ENCODE measurements around the gene PYCARD.
"Not testable (repeated sequence)": the region's sequence is repeated elsewhere in the genome, so short reads cannot be mapped to it uniquely, and the experiment has no call there.

The PYCARD gene

DNA sequence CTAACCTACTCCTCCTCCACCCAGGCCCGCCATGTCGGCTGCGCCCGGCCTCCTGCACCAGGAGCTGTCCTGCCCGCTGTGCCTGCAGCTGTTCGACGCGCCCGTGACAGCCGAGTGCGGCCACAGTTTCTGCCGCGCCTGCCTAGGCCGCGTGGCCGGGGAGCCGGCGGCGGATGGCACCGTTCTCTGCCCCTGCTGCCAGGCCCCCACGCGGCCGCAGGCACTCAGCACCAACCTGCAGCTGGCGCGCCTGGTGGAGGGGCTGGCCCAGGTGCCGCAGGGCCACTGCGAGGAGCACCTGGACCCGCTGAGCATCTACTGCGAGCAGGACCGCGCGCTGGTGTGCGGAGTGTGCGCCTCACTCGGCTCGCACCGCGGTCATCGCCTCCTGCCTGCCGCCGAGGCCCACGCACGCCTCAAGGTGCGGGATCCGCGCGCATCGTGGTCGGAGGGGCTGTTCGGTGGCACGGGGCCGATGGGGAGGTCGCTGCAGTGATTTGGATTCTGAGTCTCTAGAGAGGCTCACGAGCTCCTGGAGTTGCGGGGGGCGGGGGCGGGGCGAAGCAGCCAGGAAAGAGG lies 12.2 kb upstream of the PYCARD start:
- no peak for DNase-seq

DNA sequence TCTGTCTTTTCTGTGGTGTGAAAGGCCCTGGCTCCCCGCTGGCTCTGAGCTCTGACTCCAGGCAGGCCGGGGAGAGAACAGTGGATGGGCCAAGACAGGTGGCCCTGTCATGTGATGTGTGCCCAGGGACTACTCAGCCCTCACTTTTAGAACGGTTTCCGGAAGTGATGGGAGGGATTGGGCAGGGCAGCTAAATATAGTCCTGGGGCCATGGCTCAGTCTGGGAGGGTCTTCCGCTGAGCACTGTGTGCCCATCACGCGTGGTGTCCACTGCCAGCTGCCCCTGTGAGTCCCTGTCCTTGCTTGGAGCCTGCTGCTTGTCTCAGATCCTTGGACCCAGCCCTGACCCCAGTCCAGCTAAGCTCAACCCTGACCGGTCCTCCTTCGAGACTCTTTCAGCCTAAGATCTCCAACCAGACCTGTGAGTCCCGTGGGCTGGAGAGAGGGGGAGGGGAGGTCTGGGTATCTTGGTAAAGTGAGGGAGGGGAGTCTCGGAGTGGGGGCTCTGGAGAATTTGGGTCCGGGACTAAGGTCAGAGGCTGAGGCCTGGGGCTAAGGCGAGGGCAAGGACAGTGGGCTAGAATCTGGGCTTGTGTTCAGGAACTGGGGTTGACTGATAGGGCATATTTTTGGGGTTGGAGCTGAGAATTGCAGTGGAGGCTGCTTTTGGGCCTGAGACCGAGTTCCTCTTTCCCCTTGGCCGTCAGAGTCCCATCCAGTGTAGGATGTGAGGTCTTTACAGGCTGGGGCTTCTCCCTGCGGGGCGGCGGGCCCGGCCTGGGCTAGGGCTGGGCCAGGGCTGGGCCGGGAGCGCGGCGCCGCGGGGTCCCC lies 11.5 kb upstream of the PYCARD start, which contains the start of gene TRIM72:
Gene TRIM72 (plus strand): TSS at position 243 of the 831 bp plus-strand sequence. CDS start 620 bp downstream, outside the sequence.
- DNase-seq, result no peak

DNA sequence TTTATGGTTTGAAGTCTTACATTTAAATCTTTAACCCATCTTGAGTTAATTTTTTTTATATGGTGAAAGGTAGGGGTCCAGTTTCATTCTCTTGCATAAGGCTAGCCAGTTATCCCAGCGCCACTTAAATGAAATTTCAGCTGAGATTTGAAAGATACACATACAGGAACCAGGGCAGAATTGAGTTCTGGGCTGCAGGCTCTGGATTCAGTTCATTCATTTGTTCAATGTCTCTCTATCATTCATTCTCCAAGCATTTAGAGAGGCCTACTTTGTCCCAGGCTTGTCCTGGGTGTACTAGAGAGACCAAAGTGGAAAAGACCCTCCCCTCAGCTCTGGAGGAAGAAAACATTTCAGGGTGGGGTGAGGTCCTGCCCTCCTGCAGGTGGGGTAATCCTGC lies 10.8 kb upstream of the PYCARD start:
- DNase-seq, result no peak

DNA sequence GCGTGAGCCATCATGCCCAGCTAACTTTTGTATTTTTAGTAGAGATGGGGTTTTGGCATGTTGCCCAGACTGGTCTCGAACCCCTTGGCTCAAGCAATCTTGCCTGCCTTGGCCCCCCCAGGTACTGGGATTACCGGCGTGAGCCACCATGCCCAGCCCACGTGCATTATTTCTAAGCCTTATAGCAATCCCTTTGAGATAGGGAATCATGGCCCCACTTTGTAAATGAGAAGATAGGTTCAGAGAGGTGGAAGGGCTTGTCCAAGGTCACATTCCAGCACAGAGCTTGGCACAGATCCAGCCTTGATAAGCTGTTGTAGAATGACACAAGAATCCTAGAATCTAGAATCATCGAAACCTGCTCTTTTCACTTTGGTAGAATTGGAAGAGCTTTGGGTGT lies 4.2 kb upstream of the PYCARD start:
- DNase-seq, result no peak

DNA sequence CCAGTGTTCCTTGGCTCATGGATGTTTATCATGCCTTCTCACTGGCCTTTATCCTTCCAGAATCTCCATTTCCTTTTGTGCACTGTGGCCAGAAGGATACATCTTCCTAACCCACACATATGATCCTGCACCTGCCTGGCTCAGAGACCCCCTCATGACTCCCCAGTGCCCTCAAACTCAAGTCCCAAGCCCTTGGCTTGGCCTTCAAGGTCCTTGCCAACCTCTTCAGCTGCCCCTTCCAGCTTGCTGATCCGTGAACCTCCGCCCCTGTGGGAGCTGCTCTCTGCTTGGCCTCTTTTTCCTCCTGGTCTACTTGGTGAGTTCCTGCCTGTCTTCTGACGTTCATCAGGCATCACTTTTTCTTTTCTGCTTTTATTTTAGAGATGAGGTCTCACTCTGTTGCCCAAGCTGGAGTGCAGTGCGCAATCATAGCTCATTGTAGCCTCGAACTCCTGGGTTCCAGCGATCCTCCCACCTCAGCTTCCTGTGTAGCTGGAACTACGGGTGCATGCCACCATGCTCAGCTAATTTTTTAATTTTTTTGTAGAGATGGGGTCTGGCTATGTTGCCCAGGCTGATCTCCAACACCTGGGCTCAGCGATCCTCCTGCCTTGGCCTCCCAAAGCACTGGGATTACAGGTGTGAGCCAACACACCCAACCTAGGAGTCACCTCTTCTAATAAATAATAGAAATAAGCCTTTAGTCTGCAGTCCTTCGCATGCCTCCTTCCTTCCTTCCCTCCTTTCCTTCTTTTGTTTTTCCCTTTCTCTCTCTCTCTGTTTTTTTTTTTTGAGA lies 2.5 kb upstream of the PYCARD start:
- no peak for DNase-seq

DNA sequence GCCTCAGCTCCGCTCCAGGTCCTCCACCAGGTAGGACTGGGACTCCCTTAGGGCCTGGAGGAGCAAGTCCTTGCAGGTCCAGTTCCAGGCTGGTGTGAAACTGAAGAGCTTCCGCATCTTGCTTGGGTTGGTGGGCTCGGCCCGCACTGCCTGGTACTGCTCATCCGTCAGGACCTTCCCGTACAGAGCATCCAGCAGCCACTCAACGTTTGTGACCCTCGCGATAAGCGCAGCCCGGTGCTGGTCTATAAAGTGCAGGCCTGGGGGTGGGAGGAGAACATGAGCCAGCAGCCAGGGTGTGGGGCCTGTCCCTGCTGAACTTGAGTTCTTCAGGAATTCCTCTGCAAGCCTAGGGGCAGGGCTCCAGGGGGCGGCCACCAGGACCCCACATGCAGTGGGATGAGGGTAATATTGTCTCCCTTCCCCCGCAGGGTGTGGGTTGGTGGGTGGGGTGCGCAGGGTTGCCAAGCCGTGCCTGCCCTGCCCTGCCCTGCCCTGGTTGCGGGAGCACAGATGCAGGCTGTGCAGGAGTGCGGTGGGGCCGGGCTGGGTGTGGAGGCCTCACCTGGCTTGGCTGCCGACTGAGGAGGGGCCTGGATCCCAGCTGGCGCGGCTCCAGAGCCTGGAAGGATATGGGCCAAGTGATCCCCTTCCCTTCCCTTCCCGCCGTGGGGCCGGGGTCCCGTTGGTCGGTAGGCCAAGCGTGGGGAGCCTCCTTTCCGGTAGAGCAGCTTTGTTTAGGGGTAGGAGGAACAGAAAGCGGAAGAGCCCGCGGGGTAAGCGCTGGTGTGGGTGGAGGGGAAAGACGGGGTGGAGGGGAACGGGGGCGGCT lies 762 bp downstream of the PYCARD start:
- no peak for DNase-seq

DNA sequence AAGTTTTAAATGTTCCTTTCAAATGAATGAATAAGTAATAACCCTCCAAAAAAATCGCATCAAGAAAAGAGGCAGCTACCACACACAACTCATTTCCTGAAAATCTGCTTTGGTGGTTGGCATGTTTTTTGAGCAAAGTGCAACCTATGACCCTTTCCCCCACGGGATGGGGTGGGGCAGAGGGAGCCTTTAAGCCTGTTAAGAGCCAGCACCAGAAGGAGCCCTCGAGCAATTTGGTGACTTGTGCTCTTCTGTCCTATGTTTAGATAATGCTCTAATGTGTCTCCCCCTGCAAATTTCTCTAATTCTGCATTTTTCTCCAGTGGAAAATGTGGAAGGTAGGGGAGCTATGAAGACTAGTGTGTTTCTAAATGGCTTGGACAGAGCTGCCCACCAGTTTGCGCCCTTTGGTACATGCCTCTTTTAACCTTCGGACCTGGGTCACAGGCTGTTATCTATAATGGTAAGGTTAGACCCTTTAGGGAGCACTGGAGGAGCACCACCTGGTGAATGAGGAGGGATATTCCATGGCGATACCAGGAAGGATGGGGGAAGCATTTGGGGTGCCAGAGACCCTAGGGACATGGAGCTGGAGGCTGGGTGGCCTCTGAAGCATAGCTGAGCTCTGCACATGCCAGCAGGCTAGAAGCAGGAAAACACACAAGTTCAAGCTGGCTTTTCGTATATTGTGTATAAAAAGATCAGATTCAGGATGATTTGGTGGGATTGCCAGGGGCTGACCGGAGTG lies 1.6 kb downstream of the PYCARD start:
- no peak for DNase-seq

DNA sequence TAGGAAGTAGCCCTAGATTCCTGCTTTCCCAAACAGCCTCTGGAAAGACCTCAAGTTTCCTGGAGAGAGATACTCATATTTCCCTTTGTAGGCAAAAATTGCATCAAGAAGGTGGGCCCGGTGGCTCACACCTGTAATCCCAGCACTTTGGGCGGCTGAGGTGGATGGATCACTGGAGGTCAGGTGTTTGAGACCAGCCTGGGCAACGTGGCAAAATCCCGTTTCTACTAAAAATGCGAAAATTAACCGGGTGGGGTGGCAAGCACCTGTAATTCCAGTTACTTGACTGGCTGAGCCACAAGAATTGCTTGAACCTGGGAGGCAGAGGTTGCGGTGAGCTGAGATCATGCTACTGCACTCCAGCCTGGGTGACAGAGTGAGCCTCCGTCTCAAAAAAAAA lies 2.4 kb downstream of the PYCARD start:
- not testable (repeated sequence) for DNase-seq

DNA sequence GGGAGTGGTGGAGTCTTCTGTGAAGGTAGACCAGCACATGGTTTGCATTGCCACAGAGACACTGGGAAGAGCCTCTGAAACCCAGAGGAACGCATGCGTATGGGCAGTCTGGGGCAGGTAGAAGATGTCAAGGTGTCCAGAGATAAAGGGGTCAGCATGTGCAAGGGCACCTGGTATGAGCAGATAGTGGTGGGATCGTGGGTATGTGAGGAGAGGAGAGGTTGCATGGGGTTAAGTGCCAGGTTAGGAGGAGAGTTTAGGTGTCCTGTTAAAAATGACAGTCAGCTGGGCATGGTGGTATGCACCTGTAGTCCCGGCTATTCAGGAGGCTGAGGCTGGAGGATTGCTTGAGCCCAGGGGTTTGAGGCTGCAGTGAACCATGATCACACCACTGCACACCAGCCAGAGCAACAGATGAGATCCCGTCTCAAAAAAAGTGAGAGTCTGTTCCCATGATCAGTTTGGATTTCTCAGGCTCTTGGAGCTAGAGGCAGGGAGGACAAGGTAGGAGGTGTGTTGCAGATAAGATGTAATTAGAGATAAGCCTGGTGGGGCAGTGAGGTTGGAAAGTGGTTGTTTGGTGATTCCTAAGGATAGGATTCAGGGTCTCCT lies 3.0 kb downstream of the PYCARD start:
- DNase-seq, result no peak

DNA sequence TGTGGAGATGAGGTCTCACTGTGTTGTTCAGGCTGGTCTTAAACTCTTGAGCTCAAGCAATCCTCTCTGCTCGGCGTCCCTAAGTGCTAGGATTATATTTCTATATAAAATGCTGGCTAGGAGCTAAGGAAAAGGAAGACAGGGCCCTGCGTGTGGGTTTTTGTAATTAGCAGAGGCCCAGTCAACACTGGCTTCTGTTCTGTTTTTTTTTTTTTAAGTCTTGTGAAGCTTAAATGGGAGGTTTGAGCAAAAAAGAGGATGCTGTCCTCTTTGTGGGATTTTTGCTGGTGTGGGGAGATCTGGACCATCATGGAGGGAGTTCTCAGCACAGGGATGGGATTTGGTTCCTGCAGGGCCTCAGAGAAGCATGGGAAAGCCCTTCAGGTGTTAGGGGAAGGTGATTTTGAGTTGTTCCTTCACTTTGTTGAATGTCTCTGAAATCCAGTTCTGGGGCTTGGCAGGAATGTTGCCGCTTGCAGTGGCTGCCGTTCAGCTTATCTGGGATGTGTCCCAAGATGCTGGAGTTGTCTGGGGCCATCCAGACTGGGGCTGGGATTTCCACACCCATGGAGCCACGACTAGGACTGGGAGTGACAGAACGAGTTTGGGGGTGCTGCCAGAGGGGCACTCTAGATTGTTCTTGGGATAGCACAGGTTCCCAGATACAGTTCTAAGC lies 4.2 kb downstream of the PYCARD start:
- no peak for DNase-seq

DNA sequence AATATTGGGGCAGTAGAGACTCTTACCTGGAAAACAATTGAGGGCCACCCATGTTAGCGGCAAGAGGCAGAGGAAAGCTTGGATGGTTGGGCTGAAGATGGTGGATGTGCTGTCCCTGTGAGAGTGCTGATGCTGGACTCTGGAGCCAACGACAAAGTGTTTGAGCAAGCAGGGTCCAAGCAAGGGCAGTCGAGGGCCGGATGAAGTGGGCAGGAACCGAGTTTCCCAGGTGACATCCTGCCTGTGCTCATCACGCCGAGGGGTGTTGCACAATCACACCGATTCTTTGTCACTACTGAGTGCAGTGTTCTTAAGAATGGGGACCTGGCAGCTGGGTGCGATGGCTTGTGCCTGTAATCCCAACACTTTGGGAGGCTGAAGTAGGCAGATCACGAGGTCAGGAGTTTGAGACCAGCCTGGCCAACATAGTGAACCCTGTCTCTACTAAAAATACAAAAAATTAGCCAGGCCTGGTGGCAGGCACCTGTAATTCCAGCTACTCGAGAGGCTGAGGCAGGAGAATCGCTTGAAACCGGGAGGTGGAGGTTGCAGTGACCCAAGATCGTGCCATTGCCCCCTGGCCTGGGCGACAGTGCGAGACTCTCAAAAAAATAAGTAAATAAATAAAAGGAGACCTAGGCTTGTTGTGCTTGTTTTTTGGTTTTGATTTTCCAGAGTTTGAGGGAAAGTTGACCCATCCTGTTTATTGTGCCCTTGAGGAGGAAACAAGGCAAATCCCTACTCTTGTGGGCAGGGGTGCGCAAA lies 6.1 kb downstream of the PYCARD start:
- DNase-seq, result no peak

DNA sequence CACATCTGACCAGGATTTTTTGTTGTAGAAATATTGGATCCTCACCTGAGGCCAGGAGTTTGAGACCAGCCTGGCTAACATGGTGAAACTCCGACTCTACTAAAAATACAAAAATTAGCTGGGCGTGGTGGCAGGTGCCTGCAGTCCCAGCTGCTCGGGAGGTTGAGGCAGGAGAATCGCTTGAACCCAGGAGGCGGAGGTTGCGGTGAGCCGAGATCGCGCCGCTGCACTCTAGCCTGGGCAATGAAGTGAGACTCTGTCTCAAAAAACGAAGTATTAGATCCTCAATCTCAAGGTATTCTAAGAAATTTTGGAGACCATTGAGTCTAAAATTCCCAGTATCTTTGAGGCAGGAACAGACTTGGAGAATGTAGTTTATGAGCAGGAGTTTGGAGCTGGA lies 6.7 kb downstream of the PYCARD start:
- not testable (repeated sequence) for DNase-seq

DNA sequence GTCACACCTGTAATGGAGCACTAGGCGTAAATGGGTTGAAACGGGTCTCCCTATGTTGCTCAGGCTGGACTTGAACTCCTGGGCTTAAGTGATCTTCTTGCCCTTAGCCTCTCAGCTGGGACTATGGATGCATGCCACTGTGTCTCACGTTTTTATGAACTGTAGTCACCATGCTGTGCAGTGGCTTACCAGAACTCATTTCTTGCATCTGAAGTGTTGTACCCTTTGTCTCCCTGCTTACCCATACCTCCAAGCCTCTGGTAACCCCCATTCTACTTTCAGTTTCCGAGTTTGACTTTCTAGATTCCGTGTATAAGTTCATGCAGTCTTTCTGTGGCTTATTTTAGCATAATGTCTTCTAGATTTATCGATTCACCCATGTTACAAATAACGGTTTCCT lies 7.7 kb downstream of the PYCARD start:
- no peak for DNase-seq

DNA sequence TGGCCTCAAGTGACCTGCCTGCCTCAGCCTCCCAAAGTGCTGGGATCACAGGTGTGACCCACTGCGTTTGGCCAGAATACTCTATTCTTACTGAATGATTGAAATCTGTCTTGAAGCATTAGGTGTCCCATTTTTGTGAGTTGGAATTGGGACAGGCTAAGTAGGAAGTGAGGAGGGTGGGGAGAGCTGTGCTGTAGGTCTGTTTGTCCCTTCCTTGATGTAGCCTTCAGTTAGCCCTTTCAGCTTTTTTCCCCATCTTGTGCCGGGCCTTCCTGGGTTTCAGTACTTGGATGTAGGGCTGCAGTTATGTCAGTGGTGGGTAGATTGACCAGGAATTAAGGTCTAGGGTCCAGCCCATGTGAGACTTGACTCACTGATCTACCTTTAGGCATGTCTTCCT lies 8.7 kb downstream of the PYCARD start:
- no peak for DNase-seq

DNA sequence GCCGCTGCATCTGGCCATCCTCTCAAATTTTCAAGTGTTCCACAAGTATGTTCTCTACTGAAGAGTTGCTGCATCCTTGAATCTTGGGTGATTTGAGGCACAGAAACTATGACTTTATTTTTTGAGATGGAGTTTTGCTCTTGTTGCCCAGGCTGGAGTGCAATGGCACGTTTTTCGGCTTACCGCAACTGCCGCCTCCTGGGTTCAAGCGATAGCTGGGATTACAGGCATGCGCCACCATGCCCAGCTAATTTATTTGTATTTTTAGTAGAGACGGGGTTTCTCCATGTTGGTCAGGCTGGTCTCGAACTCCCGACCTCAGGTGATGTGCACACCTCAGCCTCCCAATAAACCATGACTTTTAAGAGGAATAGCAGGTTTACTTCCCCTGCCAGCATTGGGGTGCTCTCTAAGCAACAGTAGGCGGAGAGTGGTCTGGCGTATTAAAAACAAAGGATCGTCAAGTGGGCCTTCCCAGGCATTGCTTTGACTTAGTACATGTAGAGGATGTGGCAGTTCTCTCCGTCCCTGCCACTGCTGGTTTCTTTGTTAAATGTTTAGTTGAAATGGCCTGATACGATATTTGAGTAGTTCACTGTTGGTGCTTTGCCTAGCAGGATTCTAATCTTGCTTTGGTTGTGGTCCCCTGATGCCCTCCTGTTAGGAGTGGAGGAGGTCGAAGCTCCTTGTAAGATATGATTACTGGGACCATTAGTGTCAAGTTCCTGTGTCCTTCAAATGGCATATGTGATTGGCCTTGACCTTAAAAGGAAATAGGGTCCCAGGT lies 9.5 kb downstream of the PYCARD start:
- no peak for DNase-seq

DNA sequence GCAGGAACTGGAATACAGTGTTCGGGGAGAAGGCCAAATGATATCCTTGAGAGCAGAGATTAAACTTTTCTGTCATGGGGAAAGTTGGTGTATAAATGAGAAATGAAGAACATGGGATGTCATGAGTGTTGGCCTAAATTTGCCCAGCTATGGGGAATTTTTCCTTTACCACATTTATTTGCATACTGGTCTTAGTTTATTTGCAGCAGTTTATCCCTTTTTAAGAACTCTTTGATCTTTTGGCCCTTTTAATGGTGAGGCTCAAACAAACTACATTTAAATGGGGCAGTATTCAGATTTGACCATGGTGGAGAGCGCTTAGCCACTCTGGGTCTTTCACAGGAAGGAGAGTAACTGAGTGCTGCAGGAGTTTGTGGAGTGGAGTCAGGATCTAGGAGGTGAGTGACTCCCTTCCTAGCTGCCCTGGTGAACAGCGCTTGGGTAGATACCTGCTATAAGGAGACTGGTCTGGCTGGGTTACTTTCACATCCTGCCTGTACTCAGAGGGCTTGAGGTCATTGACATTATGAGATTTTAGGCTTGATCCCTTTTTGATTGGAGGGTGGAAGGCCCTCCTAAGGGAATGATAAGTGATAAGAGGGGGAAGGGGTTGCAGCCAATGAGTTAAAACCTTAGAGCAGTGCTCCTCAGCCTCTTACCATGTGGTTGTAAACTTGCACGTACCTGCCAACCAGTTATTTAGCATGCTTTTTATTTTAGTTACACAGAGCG lies 10.7 kb downstream of the PYCARD start:
- no peak for DNase-seq

DNA sequence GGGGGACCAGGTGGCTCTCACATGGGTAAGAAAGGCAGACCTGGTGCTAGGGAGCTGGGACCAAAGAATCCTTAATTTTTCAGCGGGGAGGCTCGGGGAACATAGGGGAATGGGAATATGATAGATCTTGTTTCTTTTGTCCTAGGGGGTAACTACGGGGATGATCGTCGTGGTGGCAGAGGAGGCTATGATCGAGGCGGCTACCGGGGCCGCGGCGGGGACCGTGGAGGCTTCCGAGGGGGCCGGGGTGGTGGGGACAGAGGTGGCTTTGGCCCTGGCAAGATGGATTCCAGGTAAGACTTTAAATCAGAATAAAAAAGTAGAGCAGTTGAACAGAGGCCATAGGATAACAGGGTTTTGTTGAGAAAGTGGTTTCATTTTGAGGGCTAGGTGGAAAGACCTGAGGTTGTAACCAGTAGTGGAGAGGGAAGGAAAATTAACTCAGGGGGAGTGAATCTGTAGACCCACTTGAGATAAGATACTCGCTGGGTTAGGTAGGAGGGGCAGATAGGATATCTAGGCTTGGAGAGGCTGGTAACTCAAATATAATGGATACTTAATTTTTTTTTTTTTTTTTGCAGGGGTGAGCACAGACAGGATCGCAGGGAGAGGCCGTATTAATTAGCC lies 11.6 kb downstream of the PYCARD start:
- no peak for DNase-seq

DNA sequence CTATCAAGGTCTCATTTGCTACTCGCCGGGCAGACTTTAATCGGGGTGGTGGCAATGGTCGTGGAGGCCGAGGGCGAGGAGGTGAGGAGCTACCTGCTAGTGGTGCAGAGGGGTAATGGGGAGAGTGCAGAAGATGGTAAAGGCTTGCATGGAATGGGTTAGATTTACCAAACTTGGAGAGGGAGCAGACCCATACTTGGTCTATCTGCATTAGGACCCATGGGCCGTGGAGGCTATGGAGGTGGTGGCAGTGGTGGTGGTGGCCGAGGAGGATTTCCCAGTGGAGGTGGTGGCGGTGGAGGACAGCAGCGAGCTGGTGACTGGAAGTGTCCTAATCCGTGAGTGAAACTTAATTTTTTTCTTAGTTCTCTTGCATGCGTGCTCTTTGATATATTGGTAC lies 12.5 kb downstream of the PYCARD start:
- DNase-seq, result no peak
